Dermis blood vessel endothelial cell (primary cell): ENCODE data around the gene LYRM7. TPM values are rescaled to one million over a fixed set of nuclear protein-coding genes. Genes with fewer than 3 reads are reported as not detected.
"Not testable (repeated sequence)": the region's sequence is repeated elsewhere in the genome, so short reads cannot be mapped to it uniquely, and the experiment has no call there.

ENCODE experiments used
- DNase-seq: peaks from one replicate; pipeline ENCODE4 v3.0.0; 2010
- total RNA-seq: library from RNA; depleted of rRNA; stranded (reverse); fragments of >200 nt; gene quantifications from 2 replicates; pipeline ENCODE4 v1.2.3, GENCODE V29; 2014

Gene LYRM7
- total RNA-seq, 1 donor from 2014 or later = 3.4 TPM

GRCh38 chr5:131182839-131183238 is 12.1 kb downstream of the LYRM7 start:
- no peak for DNase-seq

DNA sequence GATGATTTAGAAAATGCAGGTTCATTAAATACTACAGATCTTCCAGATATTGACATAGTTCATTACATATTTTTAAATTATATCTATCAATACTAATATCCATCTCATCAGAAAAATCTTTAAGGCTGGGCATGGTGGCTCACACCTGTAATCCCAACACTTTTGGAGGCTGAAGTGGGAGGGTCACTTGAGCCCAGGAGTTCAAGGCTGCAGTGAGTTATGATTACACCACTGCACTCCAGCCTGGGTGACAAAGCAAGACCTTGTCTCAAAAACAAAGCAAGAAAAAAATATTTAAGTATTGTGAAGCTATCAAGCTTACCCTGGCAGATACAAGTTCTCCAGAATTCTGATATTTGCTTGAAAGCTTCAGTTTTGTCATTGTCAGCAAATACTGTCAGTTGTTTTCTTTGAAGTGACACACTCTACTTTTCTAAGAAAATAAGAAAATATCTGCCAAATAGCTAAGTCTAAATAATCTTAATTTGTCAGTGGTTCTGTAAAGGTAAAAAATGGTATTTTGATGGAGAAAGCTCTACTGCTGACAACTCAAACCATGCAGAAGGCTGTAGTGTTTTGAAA is 14.9 kb downstream of the LYRM7 start:
- DNase-seq = no peak

GRCh38 chr5:131186561-131187256 is 16.0 kb downstream of the LYRM7 start:
- DNase-seq = no peak

DNA sequence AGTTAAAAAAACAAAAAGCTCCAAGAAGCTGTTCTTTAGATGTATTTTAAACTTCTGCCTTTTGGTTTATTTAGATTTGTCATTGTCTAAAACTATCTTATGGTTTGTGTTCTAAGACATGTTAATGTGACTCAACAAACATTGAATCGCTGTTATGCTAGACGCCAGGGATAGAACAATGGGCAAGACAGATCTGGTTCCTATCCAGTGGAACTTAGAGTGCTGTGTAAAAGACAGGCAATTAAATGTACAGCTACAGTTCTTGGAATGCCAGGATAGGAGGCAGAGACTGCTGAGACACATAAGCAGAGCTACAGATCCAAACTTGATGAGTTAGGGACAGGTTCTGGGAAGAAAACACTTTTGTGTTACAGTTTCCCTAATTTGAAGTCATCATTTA is 22.4 kb downstream of the LYRM7 start:
- peak; percentile 64 for DNase-seq

- not testable (repeated sequence) for DNase-seq
Observed at GRCh38 chr5:131193897-131194296, 23.2 kb downstream of the LYRM7 start.

- no peak for DNase-seq
Observed at GRCh38 chr5:131194725-131195124, 24.0 kb downstream of the LYRM7 start.

DNA sequence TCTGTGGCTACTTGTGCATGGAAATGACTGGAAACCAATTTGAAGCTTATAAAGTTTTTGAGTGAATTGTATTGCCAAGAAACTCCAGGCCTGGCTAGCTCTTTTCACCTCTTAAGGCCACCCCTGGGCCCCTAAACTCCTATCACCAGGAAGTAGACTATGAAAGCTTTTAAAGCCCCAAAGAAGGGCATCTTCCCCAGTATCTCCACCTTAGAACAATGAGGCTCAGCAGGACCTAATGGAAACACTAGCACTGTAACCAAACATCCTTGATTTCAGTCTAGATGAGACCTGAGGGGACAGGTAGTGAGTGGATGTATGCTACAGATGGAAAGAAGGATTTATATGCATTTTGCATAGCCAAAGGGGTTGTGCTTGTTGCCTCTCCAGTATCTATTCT is 25.0 kb downstream of the LYRM7 start:
- no peak for DNase-seq

DNA sequence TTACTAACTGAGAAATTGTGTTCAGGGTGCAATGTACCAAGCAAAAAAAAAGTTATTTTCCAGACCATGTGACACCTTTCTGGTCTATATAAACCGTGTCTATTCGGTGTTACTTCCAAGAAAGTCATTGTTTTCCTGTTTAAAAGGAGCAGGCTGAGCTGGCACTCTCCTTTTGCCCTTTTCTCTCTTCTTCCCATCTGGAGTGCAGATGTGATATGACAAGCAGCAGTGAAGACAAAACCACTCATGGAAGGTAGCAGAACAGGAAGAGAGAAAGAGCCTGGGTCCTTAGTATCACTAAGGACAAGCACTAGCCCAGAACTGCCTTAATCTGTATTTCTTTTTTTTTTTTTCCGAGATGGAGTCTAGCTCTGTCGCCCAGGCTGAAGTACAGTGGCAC is 25.6 kb downstream of the LYRM7 start:
- no peak for DNase-seq

GRCh38 chr5:131198625-131199024 is 27.9 kb downstream of the LYRM7 start:
- no peak for DNase-seq

- DNase-seq = no peak
Observed at GRCh38 chr5:131200560-131200959, 29.8 kb downstream of the LYRM7 start.

GRCh38 chr5:131204964-131205363 is 34.2 kb downstream of the LYRM7 start:
- DNase-seq = no peak

DNA sequence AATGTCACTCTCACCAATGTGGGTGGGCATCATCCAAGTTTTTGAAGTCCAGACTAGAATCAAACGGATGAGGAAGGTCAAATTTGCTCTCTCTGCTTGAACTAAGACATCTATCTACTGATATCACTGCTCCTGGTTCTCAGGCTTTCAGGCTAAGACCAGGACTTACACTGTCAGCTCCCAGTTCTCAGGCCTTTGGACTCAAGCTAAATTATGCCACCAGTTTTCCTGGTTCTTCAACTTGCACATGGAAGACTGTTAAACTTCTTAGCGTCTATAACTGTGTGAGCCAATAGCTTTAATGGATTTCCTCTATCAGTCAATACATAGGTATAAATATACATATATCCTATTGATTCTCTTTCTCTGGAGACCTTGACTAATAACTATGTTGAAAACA is 35.3 kb downstream of the LYRM7 start:
- no peak for DNase-seq

DNA sequence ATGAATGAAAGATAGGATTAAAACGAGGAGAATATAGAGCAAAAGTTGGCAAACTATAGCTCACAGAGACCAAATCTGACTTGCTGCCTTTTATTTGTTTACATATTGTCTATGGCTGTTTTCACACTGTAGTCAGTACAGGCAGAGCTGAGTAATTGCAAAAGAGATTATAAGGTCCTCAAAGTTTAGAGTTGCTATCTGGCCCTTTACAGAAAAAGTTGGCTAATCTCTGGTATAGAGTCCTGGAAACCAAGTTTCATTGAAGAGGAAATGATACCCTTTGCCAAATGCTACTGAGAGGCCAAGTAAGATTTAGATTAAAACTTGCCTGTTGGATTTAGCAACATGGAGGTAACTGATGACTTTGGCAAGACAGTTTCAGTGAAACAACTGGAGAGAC is 36.0 kb downstream of the LYRM7 start:
- no peak for DNase-seq

DNA sequence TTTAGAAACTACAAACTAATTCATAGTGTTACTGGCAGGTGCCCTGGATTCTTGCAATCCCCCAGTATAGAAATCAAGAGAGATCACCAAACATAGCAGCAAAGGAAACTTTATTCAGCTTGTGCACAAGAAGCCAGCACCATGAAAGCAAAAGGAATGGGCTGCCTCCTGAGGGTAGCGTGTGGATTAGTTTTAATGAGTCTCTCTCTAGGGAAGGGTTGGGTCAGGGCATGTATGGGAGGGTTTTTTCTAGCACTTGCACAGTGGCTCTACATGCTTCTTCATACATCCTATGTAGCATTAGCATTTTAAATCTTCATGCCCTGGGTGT is 38.4 kb downstream of the LYRM7 start:
- no peak for DNase-seq

GRCh38 chr5:131209506-131210150 is 38.9 kb downstream of the LYRM7 start:
- DNase-seq = no peak

DNA sequence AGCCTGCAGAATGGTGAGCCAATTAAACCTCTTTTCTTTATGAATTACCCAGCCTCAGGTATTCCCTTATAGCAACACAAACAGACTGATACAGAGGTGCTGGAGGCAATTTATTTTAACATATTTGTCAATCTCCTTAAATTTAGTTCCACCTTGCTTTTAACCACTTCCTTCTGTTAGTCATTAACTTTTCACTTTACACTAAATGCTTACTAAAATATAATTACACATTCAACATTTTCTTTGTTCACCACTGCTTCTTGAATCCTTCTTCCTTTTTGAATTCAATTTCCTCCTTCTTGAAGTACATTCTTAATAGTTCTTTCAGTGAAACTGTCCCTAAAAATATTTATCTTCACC is 39.4 kb downstream of the LYRM7 start:
- DNase-seq = no peak

DNA sequence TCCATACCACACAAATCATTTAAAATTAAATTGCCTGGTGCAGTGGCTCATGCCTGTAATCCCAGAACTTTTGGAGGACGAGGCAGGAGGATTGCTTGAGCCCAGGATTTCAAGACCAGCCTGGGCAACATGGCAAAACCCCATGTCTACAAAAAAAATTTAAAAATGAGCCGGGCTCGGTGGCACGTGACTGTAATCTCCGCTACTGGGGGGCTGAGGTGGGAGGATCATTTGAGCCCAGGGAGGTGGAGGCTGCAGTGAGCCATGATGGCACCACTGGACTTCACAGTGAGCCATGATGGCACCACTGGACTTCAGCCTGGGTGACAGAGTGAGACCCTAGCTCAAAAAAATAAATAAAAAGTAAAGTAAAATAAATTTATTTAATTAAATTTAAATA is 40.9 kb downstream of the LYRM7 start:
- no peak for DNase-seq

GRCh38 chr5:131212471-131213021 is 41.8 kb downstream of the LYRM7 start:
- DNase-seq = no peak

GRCh38 chr5:131214609-131215227 is 44.0 kb downstream of the LYRM7 start:
- no peak for DNase-seq

DNA sequence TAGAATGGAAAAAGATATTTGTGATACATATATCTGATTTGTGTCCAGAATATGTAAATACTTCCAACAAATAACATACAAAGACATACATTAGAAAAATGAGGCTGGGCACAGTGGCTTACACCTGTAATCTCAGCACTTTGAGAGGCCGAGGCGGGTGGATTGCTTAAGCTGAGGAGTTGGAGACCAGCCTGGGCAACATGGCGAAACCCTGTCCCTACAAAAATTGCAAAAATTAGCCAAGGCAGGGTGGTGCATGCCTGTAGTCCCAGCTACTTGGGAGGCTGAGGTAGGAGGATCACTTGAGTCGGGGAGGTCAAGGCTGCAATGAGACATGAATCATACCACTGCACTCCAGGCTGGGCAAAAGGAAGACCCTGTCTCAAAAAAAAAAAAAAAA is 47.0 kb downstream of the LYRM7 start:
- no peak for DNase-seq

DNA sequence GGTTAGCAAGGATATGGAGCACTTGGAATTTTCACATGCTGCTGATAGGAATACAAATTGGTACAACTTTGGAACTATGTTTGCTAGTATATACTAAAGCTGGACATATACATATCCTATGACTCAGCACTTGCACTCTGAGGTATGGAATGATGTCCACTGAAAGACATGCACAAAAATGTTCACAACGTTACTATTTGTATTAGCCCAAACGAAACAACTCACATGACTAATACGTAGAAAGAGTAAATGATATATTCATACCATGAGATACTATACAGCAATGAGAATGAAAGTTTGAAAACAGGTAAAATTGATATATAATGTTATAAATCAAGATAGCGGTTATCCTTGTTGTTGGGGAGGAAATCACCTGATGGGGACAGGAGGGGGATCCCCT is 47.6 kb downstream of the LYRM7 start:
- no peak for DNase-seq

- DNase-seq = no peak
Observed at GRCh38 chr5:131220566-131220965, 49.8 kb downstream of the LYRM7 start.

DNA sequence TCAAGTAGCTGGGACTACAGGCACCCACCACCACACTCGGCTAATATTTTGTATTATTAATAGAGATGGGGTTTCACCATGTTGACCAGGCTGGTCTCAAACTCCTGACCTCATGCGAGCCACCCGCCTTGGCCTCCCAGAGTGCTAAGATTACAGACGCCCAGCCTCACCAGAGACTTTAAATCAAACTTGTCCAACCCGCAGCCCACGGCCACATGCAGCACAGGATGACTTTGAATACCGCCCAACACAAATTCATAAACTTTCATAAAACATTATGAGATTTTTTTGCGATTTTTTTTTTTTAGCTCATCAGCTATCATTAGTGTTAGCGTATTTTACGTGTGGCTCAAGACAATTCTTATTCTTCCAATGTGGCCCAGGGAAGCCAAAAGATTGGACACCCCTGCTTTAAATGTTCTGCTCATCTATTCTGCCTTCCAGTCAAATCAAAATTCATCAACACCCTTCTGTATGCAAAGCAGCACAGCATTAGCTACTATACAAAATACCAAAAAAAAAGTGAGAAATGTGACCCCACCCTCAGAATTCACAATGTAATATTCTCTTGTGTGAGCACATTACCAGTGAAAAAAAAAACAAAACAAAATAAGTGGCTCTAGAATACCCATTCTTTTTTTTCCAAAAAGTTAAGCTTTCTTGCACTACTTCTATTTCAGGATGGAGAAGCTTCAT is 50.4 kb downstream of the LYRM7 start:
- no peak for DNase-seq
